GM12878 (cell line): ENCODE data around the gene C6orf15. TPM values are rescaled to one million over a fixed set of nuclear protein-coding genes. Genes with fewer than 3 reads are reported as not detected.

Experiments
- DPF2 ChIP-seq: fragments of 450-650 bp; IDR thresholded peaks from 2 replicates; pipeline ENCODE4 v1.6.1; 2017; ENCODE audit warnings: mild to moderate bottlenecking
- EED ChIP-seq: sonication (generic); IDR thresholded peaks from 2 replicates; pipeline ENCODE4 v1.6.1; 2016; ENCODE audit warnings: antibody characterized with exemption, low read depth
- IKZF1 ChIP-seq: fragments of 450-650 bp; conservative IDR thresholded peaks from 2 replicates; pipeline ENCODE4 v1.6.1; 2017; ENCODE audit warnings: antibody characterized with exemption, mild to moderate bottlenecking
- NR2C2 ChIP-seq: IDR thresholded peaks from 2 replicates; pipeline ENCODE4 v1.6.1; 2011; ENCODE audit warnings: borderline replicate concordance, low read depth; ENCODE audit not compliant: control insufficient read depth, insufficient read length
- POLR2A ChIP-seq: IDR thresholded peaks from 2 replicates; pipeline ENCODE4 v1.6.1; 2011; ENCODE audit warnings: low read depth, mild to moderate bottlenecking, low read length
- SIN3A ChIP-seq: IDR thresholded peaks from 2 replicates; pipeline ENCODE4 v1.6.1; 2012; ENCODE audit warnings: low read depth, low read length, improper control_type of control experiment
- SIX5 ChIP-seq: IDR thresholded peaks from 2 replicates; pipeline ENCODE4 v1.6.1; 2011; ENCODE audit warnings: mild to moderate bottlenecking, low read depth, low read length, moderate library complexity; ENCODE audit not compliant: severe bottlenecking
- SMARCA5 ChIP-seq: fragments of 450-650 bp; IDR thresholded peaks from 2 replicates; pipeline ENCODE4 v1.6.1; 2017; ENCODE audit warnings: mild to moderate bottlenecking
- STAT1 ChIP-seq: fragments of 450-650 bp; conservative IDR thresholded peaks from 2 replicates; pipeline ENCODE4 v1.6.1; 2014; ENCODE audit warnings: antibody characterized with exemption, mild to moderate bottlenecking
- TCF12 ChIP-seq: IDR thresholded peaks from 2 replicates; pipeline ENCODE4 v1.6.1; 2011; ENCODE audit warnings: low read depth, mild to moderate bottlenecking, low read length
- ZNF207 ChIP-seq: fragments of 450-650 bp; IDR thresholded peaks from 2 replicates; pipeline ENCODE4 v1.6.1; 2014; ENCODE audit warnings: antibody characterized with exemption, mild to moderate bottlenecking, borderline replicate concordance
- ZNF384 ChIP-seq: IDR thresholded peaks from 2 replicates; pipeline ENCODE4 v1.6.1; 2012; ENCODE audit warnings: low read depth, mild to moderate bottlenecking, low read length, improper control_type of control experiment, borderline replicate concordance
- polyA plus RNA-seq, 11 experiments: library from polyadenylated mRNA; depleted of rRNA in 4 of 11; unstranded in 6 of 11; stranded (reverse) in 5 of 11; fragments of >200 nt; fragmentation: Nextera tagmentation in 4 of 11; fragmentation: Illumina TruSeq in 1 of 11; extraction: Ambion mirVana in 4 of 11; extraction: Trizol in 1 of 11; gene quantifications; 1 replicate in 1 of 11; 2 replicates in 10 of 11; pipeline versions ENCODE4 v1.2.1 to v1.2.3, GENCODE V29; 2011 to 2016; ENCODE audit warnings: inconsistent platforms in 2 of 11, missing spikeins in 2 of 11, low read depth in 1 of 11
- total RNA-seq, 4 experiments: library from RNA; depleted of rRNA in 3 of 4; stranded (reverse); fragments of >200 nt in 3 of 4; fragmentation: Illumina TruSeq in 1 of 4; extraction: Trizol in 1 of 4; gene quantifications; 2 replicates each; pipeline versions ENCODE4 v1.2.1 to v1.2.3, GENCODE V29; 2013 to 2021
- TF ChIP-seq, protein P1 (sequence below): fragments of 450-650 bp; formaldehyde crosslinking; IDR thresholded peaks from 2 replicates; pipeline ENCODE4 v1.4.0; 2020; ENCODE audit warnings: mild to moderate bottlenecking, moderate library complexity
- TF ChIP-seq, protein P2 (sequence below): fragments of 150-350 bp; IDR thresholded peaks from 2 replicates; pipeline ENCODE4 v1.6.1; 2016; ENCODE audit warnings: low read depth, low read length
- TF ChIP-seq, protein P3 (sequence below): fragments of 450-650 bp; IDR thresholded peaks from 2 replicates; pipeline ENCODE4 v1.6.1; 2014; ENCODE audit warnings: mild to moderate bottlenecking
- TF ChIP-seq, protein P4 (sequence below): IDR thresholded peaks from 2 replicates; pipeline ENCODE4 v1.6.1; 2011; ENCODE audit warnings: borderline replicate concordance, low read depth, mild to moderate bottlenecking, moderate library complexity, low read length; ENCODE audit not compliant: insufficient read depth, poor library complexity, severe bottlenecking

Gene C6orf15
- total and polyA plus RNA-seq, 10 of the 15 experiments (the other 5 are each of a cell fraction or from before 2014, with no cell fraction given) = not detected

DNA sequence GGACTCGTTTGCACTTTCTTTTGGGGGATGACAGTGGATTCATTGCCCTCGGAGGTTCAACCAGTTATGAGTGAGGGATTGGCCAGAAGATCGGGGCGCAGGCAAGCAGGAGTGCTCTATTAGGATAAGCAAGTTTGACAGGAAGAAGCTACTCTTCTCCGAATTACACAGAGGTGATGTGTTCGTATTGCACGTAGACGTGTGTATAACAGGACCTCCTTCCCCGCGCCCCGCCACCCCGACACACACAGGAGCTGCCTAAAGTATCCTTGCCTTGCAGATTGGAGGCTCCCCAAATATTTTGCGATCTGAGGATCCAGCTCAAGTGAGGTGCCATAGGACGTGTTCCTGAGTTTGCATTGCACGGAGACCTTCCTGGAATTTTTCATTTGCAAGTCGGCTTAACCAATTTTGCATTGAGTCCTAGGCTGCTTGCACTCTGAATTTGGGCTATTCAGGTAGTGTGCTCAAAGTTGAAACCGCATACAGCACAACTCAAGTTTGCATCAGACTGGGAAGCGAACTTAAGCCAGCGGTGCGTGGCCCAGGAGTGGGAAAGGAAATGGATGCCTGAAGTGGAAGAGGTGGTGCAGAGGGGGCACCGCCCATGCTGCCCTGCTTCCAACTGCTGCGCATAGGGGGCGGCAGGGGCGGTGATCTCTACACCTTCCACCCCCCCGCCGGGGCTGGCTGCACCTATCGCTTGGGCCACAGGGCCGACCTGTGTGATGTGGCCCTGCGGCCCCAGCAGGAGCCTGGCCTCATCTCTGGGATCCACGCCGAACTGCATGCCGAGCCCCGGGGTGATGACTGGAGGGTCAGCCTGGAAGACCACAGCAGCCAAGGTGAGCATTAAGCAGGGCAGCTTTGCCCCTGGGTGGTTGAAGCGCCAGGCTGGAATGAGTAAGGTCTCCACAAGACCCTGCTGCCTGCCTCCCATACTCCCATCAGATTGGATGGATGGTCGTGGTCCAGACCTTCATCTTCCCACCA is 46.8 kb upstream of the C6orf15 start (continued):
- TF ChIP-seq, protein P1, sequence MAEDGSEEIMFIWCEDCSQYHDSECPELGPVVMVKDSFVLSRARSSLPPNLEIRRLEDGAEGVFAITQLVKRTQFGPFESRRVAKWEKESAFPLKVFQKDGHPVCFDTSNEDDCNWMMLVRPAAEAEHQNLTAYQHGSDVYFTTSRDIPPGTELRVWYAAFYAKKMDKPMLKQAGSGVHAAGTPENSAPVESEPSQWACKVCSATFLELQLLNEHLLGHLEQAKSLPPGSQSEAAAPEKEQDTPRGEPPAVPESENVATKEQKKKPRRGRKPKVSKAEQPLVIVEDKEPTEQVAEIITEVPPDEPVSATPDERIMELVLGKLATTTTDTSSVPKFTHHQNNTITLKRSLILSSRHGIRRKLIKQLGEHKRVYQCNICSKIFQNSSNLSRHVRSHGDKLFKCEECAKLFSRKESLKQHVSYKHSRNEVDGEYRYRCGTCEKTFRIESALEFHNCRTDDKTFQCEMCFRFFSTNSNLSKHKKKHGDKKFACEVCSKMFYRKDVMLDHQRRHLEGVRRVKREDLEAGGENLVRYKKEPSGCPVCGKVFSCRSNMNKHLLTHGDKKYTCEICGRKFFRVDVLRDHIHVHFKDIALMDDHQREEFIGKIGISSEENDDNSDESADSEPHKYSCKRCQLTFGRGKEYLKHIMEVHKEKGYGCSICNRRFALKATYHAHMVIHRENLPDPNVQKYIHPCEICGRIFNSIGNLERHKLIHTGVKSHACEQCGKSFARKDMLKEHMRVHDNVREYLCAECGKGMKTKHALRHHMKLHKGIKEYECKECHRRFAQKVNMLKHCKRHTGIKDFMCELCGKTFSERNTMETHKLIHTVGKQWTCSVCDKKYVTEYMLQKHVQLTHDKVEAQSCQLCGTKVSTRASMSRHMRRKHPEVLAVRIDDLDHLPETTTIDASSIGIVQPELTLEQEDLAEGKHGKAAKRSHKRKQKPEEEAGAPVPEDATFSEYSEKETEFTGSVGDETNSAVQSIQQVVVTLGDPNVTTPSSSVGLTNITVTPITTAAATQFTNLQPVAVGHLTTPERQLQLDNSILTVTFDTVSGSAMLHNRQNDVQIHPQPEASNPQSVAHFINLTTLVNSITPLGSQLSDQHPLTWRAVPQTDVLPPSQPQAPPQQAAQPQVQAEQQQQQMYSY (CRISPR knock-in tag) = no peak
- TF ChIP-seq SMARCA5 (no peak), SIX5 (no peak), DPF2 (peak; percentile 4; the same call in 1 of the 2 replicates), POLR2A (peak; percentile 41; the same call in 1 of the 2 replicates), ZNF384 (no peak), IKZF1 (no peak; the same call in 1 of the 2 replicates), TCF12 (no peak), ZNF207 (no peak), EED (no peak), SIN3A (peak; percentile 31; the same call in 1 of the 2 replicates), STAT1 (no peak), NR2C2 (no peak)
- TF ChIP-seq, protein P2, sequence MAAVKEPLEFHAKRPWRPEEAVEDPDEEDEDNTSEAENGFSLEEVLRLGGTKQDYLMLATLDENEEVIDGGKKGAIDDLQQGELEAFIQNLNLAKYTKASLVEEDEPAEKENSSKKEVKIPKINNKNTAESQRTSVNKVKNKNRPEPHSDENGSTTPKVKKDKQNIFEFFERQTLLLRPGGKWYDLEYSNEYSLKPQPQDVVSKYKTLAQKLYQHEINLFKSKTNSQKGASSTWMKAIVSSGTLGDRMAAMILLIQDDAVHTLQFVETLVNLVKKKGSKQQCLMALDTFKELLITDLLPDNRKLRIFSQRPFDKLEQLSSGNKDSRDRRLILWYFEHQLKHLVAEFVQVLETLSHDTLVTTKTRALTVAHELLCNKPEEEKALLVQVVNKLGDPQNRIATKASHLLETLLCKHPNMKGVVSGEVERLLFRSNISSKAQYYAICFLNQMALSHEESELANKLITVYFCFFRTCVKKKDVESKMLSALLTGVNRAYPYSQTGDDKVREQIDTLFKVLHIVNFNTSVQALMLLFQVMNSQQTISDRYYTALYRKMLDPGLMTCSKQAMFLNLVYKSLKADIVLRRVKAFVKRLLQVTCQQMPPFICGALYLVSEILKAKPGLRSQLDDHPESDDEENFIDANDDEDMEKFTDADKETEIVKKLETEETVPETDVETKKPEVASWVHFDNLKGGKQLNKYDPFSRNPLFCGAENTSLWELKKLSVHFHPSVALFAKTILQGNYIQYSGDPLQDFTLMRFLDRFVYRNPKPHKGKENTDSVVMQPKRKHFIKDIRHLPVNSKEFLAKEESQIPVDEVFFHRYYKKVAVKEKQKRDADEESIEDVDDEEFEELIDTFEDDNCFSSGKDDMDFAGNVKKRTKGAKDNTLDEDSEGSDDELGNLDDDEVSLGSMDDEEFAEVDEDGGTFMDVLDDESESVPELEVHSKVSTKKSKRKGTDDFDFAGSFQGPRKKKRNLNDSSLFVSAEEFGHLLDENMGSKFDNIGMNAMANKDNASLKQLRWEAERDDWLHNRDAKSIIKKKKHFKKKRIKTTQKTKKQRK = no peak
- TF ChIP-seq, protein P3, sequence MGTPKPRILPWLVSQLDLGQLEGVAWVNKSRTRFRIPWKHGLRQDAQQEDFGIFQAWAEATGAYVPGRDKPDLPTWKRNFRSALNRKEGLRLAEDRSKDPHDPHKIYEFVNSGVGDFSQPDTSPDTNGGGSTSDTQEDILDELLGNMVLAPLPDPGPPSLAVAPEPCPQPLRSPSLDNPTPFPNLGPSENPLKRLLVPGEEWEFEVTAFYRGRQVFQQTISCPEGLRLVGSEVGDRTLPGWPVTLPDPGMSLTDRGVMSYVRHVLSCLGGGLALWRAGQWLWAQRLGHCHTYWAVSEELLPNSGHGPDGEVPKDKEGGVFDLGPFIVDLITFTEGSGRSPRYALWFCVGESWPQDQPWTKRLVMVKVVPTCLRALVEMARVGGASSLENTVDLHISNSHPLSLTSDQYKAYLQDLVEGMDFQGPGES = no peak
- TF ChIP-seq, protein P4, sequence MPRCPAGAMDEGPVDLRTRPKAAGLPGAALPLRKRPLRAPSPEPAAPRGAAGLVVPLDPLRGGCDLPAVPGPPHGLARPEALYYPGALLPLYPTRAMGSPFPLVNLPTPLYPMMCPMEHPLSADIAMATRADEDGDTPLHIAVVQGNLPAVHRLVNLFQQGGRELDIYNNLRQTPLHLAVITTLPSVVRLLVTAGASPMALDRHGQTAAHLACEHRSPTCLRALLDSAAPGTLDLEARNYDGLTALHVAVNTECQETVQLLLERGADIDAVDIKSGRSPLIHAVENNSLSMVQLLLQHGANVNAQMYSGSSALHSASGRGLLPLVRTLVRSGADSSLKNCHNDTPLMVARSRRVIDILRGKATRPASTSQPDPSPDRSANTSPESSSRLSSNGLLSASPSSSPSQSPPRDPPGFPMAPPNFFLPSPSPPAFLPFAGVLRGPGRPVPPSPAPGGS = no peak
